ENCODE results near the gene DHX29. TPM values are rescaled to one million over a fixed set of nuclear protein-coding genes. Genes with fewer than 3 reads are reported as not detected.

Gene DHX29
- total RNA-seq, 1 experiment from 2014 or later, result 30.3 TPM

DNA sequence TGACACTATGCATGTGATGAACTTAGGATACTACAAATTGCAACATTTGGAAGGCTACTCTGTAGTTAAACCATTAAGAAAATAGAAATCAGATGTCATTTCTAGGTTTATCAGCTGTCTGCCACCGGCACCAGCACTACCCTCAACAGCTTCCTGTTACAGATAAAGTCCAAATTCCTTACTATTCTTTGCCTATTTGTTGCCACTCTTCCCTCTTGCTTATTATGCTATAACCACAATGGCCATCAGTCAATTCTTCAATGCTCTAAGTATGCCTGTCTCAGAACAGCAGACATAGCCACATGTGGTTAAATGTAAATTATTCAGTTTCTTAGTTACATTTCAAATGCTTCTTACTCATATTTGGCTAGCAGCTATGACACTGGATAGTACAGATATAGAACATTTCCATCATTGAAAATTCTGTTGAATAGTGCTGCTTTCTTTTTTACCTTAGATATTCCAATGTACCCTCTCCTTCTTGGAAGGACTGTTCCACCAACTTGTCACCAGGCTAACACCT lies 21.0 kb downstream of the DHX29 start:
- no peak overlapping the region for H3K4me3 Mint-ChIP-seq
- Histone ChIP-seq H4K5ac (ENCODE audit: insufficient read length, low read depth, low read length) (no peak overlapping the region), H3K79me1 (ENCODE audit: insufficient read depth, low read depth, low read length, poor library complexity, severe bottlenecking) (no peaks in the 10 kb centered on the region), H3K4me2 (ENCODE audit: insufficient read depth, insufficient read length, low read length) (no peak overlapping the region), H2BK12ac (ENCODE audit: insufficient read length, low read depth, low read length) (no peak overlapping the region), H2AFZ (ENCODE audit: low read length) (no peak overlapping the region), H3T11ph (ENCODE audit: low read length) (no peak overlapping the region), H2BK120ac (ENCODE audit: low read depth, low read length, poor library complexity, severe bottlenecking) (no peak overlapping the region), H2AK5ac (ENCODE audit: insufficient read length, low read length) (no peak overlapping the region), H3K9me3 (ENCODE audit: control insufficient read depth, low read depth, low read length) (no peaks in the 10 kb centered on the region), H2BK15ac (ENCODE audit: low read depth, low read length) (no peak overlapping the region), H3K18ac (ENCODE audit: insufficient read length, low read depth, low read length) (no peak overlapping the region), H4K20me1 (ENCODE audit: control insufficient read depth, insufficient read depth, insufficient read length) (no peaks in the 10 kb centered on the region), H3K27me3 (ENCODE audit: insufficient read depth, low read length) (no peaks in the 10 kb centered on the region), H3K23me2 (ENCODE audit: insufficient read length, low read depth, low read length, poor library complexity, severe bottlenecking) (no peaks in the 10 kb centered on the region), H4K91ac (ENCODE audit: insufficient read length, low read depth, low read length) (no peak overlapping the region), H3K56ac (ENCODE audit: insufficient read length, low read depth, low read length) (no peak overlapping the region), H3K14ac (ENCODE audit: insufficient read depth, low read length) (no peak overlapping the region), H3K27ac (ENCODE audit: insufficient read length, low read depth, low read length) (no peak overlapping the region), H4K8ac (replicated peaks; ENCODE audit: insufficient read length, low read depth, low read length) (no peak overlapping the region), H3K4me1 (ENCODE audit: insufficient read depth, low read length) (no peaks in the 10 kb centered on the region), H2BK5ac (ENCODE audit: insufficient read length, low read length) (no peak overlapping the region), H3K4ac (ENCODE audit: low read depth, low read length) (no peak overlapping the region), H2BK20ac (ENCODE audit: low read depth, low read length, poor library complexity, severe bottlenecking) (no peak overlapping the region), H3K79me2 (ENCODE audit: insufficient read depth, low read length) (no peaks in the 10 kb centered on the region), H3K9ac (ENCODE audit: extremely low read depth, insufficient read length, low read length) (no peak overlapping the region), H3K23ac (ENCODE audit: insufficient read length, low read depth, low read length) (no peak overlapping the region)
- no peaks in the 10 kb centered on the region for H3K4me1 Mint-ChIP-seq
- peaks cover 14 to 63% (median 39%) of the 10 kb centered on the region in 3 experiments; a peak in 6 of 7 replicates for H3K36me3 Mint-ChIP-seq (ENCODE audit: insufficient read depth in 1 of 3, low read depth in 3 of 3)
- no peaks in the 10 kb centered on the region for H3K27me3 Mint-ChIP-seq (ENCODE audit: low read depth)
- TF ChIP-seq, protein P1, sequence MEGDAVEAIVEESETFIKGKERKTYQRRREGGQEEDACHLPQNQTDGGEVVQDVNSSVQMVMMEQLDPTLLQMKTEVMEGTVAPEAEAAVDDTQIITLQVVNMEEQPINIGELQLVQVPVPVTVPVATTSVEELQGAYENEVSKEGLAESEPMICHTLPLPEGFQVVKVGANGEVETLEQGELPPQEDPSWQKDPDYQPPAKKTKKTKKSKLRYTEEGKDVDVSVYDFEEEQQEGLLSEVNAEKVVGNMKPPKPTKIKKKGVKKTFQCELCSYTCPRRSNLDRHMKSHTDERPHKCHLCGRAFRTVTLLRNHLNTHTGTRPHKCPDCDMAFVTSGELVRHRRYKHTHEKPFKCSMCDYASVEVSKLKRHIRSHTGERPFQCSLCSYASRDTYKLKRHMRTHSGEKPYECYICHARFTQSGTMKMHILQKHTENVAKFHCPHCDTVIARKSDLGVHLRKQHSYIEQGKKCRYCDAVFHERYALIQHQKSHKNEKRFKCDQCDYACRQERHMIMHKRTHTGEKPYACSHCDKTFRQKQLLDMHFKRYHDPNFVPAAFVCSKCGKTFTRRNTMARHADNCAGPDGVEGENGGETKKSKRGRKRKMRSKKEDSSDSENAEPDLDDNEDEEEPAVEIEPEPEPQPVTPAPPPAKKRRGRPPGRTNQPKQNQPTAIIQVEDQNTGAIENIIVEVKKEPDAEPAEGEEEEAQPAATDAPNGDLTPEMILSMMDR (conservative IDR thresholded peaks at IDR 0.05), result no peak
- no peak for DNase-seq
- WGBS (ENCODE audit: extremely low coverage, insufficient read length, low lambda C conversion rate), result no CpG with 5 or more reads among the region's 1 CpG
- no peak overlapping the region for H3K27ac Mint-ChIP-seq
- no peaks in the 10 kb centered on the region for H3K9me3 Mint-ChIP-seq

Measured in H9 (cell line).